RKO (cell line): ENCODE data around the gene TMEM120A.

Experiments
- DNase-seq: peaks from one replicate; pipeline ENCODE4 v3.0.0-alpha.2; 2016; ENCODE audit warnings: low spot score

Gene TMEM120A

GRCh38 chr7:75980430-75981202 lies 13.8 kb downstream of the TMEM120A start:
- DNase-seq = no peak

GRCh38 chr7:75979759-75980429 lies 14.5 kb downstream of the TMEM120A start:
- no peak for DNase-seq

- no peak for DNase-seq
These were observed 16.7 kb downstream of the TMEM120A start for GRCh38 chr7:75977743-75978142.

- no peak for DNase-seq
These were observed 22.2 kb downstream of the TMEM120A start for GRCh38 chr7:75971961-75972763.

GRCh38 chr7:75971309-75971960 lies 23.0 kb downstream of the TMEM120A start:
- no peak for DNase-seq

- DNase-seq = no peak
These were observed 24.5 kb downstream of the TMEM120A start for GRCh38 chr7:75969704-75970498.

GRCh38 chr7:75969182-75969581 lies 25.2 kb downstream of the TMEM120A start:
- no peak for DNase-seq

GRCh38 chr7:75968561-75969001 lies 25.8 kb downstream of the TMEM120A start:
- no peak for DNase-seq

GRCh38 chr7:75968012-75968411 lies 26.4 kb downstream of the TMEM120A start:
- DNase-seq = no peak

- no peak for DNase-seq
These were observed 26.9 kb downstream of the TMEM120A start for GRCh38 chr7:75967487-75967997.

- no peak for DNase-seq
These were observed 27.3 kb downstream of the TMEM120A start for GRCh38 chr7:75967055-75967454.

GRCh38 chr7:75966190-75966961 lies 28.0 kb downstream of the TMEM120A start:
- DNase-seq = no peak

- no peak for DNase-seq
These were observed 28.8 kb downstream of the TMEM120A start for GRCh38 chr7:75965617-75966016.

GRCh38 chr7:75963381-75963995 lies 30.9 kb downstream of the TMEM120A start:
- DNase-seq = no peak

- no peak for DNase-seq
These were observed 31.6 kb downstream of the TMEM120A start for GRCh38 chr7:75962607-75963380.

- no peak for DNase-seq
These were observed 33.2 kb downstream of the TMEM120A start for GRCh38 chr7:75961218-75961617.

GRCh38 chr7:75960372-75960771 lies 34.0 kb downstream of the TMEM120A start:
- no peak for DNase-seq

- DNase-seq = no peak
These were observed 35.4 kb downstream of the TMEM120A start for GRCh38 chr7:75958802-75959543.
